ENCODE results near the gene PIM1.

Gene PIM1

GRCh38 chr6:37204014-37204751 is 34.2 kb downstream of the PIM1 start:
- no peak overlapping the region for H3K27ac ChIP-seq
- DNase-seq (ENCODE audit: low spot score): no peak
- TF ChIP-seq CTCF (IDR thresholded peaks at IDR 0.05): no peak
- H3K4me3 ChIP-seq: no peak overlapping the region

- no peak for DNase-seq (ENCODE audit: low spot score)
- no peak overlapping the region for H3K4me3 ChIP-seq
- no peak for TF ChIP-seq CTCF (IDR thresholded peaks at IDR 0.05)
- H3K27ac ChIP-seq: no peak overlapping the region
These were observed 35.4 kb downstream of the PIM1 start for GRCh38 chr6:37205175-37205996.

- no peak overlapping the region for H3K4me3 ChIP-seq
- TF ChIP-seq CTCF (IDR thresholded peaks at IDR 0.05): no peak
- no peak overlapping the region for H3K27ac ChIP-seq
- no peak for DNase-seq (ENCODE audit: low spot score)
These were observed 36.0 kb downstream of the PIM1 start for GRCh38 chr6:37205997-37206340.

- no peak for TF ChIP-seq CTCF (IDR thresholded peaks at IDR 0.05)
- no peak overlapping the region for H3K27ac ChIP-seq
- H3K4me3 ChIP-seq: no peak overlapping the region
- DNase-seq (ENCODE audit: low spot score): no peak
These were observed 36.7 kb downstream of the PIM1 start for GRCh38 chr6:37206622-37207021.

GRCh38 chr6:37207903-37208456 is 38.0 kb downstream of the PIM1 start:
- Histone ChIP-seq H3K4me3 (no peak overlapping the region), H3K27ac (no peak overlapping the region)
- no peak for DNase-seq (ENCODE audit: low spot score)
- TF ChIP-seq CTCF (IDR thresholded peaks at IDR 0.05): peak; percentile 48

GRCh38 chr6:37208793-37209192 is 38.8 kb downstream of the PIM1 start:
- TF ChIP-seq CTCF (IDR thresholded peaks at IDR 0.05): no peak
- Histone ChIP-seq H3K4me3 (no peak overlapping the region), H3K27ac (no peak overlapping the region)
- DNase-seq (ENCODE audit: low spot score): no peak

Data from coronary artery (tissue), 2 donors.